Chondrocyte (in vitro differentiated cells): ENCODE data around the gene NTSR1. TPM values are rescaled to one million over a fixed set of nuclear protein-coding genes. Genes with fewer than 3 reads are reported as not detected.

Source experiments
- DNase-seq: peaks from one replicate; pipeline ENCODE4 v3.0.0; 2021; ENCODE audit warnings: mixed read lengths, low spot score
- H3K27ac Mint-ChIP-seq: one replicate; pipeline ENCODE4 v1.8.0; 2021; ENCODE audit warnings: mild to moderate bottlenecking, moderate library complexity, mixed read lengths; ENCODE audit not compliant: unreplicated experiment
- H3K27me3 Mint-ChIP-seq: 2 replicates; pipeline ENCODE4 v1.8.0; 2021; ENCODE audit warnings: low read depth, mixed read lengths
- H3K36me3 Mint-ChIP-seq: 2 replicates; pipeline ENCODE4 v1.8.0; 2021; ENCODE audit warnings: low read depth, mixed read lengths
- H3K4me1 Mint-ChIP-seq: 2 replicates; pipeline ENCODE4 v1.8.0; 2021; ENCODE audit warnings: low read depth, mild to moderate bottlenecking, mixed read lengths
- H3K4me3 Mint-ChIP-seq: one replicate; pipeline ENCODE4 v1.8.0; 2021; ENCODE audit warnings: mild to moderate bottlenecking, moderate library complexity, mixed read lengths; ENCODE audit not compliant: unreplicated experiment
- H3K9me3 Mint-ChIP-seq: 2 replicates; pipeline ENCODE4 v1.8.0; 2021; ENCODE audit warnings: low read depth, mixed read lengths
- CTCF ChIP-seq: fragments of 200-600 bp; sonication (generic); IDR thresholded peaks from 2 replicates; pipeline ENCODE4 v1.5.0; 2021; ENCODE audit warnings: antibody characterized with exemption, mild to moderate bottlenecking, moderate library complexity
- total RNA-seq: library from RNA; stranded (reverse); gene quantifications from 3 replicates; pipeline ENCODE4 v1.2.1, GENCODE V29; 2021

The NTSR1 gene
- total RNA-seq, 1 donor from 2014 or later, result not detected

GRCh38 chr20:62738025-62738881, 29.6 kb downstream of the NTSR1 start:
- H3K4me3 Mint-ChIP-seq, result no peak overlapping the region

GRCh38 chr20:62739067-62739466, 30.4 kb downstream of the NTSR1 start:
- DNase-seq, result peak; percentile 79
- TF ChIP-seq CTCF, result no peak
- Mint-ChIP-seq H3K27me3 (peaks cover 7% of the 10 kb centered on the region), H3K27ac (no peak overlapping the region), H3K4me1 (peaks cover 11% of the 10 kb centered on the region), H3K36me3 (no peaks in the 10 kb centered on the region), H3K9me3 (no peaks in the 10 kb centered on the region), H3K4me3 (no peak overlapping the region)

More at GRCh38 chr20:62738025-62738881, 29.6 kb downstream of the NTSR1 start:
- no peak for TF ChIP-seq CTCF
- no peaks in the 10 kb centered on the region for H3K36me3 Mint-ChIP-seq
- H3K27me3 Mint-ChIP-seq, result peaks cover 11% of the 10 kb centered on the region
- H3K9me3 Mint-ChIP-seq, result no peaks in the 10 kb centered on the region
- H3K27ac Mint-ChIP-seq, result no peak overlapping the region
- DNase-seq, result peak; percentile 87
- peaks cover 11% of the 10 kb centered on the region for H3K4me1 Mint-ChIP-seq

GRCh38 chr20:62739581-62740285, 31.1 kb downstream of the NTSR1 start:
- Mint-ChIP-seq H3K9me3 (no peaks in the 10 kb centered on the region), H3K4me3 (peak overlapping the region; percentile 47), H3K4me1 (peaks cover 11% of the 10 kb centered on the region), H3K36me3 (no peaks in the 10 kb centered on the region), H3K27me3 (peaks cover 7% of the 10 kb centered on the region), H3K27ac (peak overlapping the region; percentile 30)
- TF ChIP-seq CTCF, result no peak
- DNase-seq, result peak; percentile 68

GRCh38 chr20:62740286-62741141, 31.9 kb downstream of the NTSR1 start:
- peak; percentile 77 for DNase-seq
- Mint-ChIP-seq H3K4me1 (peaks cover 11% of the 10 kb centered on the region), H3K9me3 (no peaks in the 10 kb centered on the region), H3K4me3 (peak overlapping the region; percentile 47), H3K27me3 (peaks cover 10% of the 10 kb centered on the region), H3K27ac (peak overlapping the region; percentile 30), H3K36me3 (no peaks in the 10 kb centered on the region)
- TF ChIP-seq CTCF, result no peak
